T follicular helper cell (primary cell): ENCODE results near the gene PHF2.
A peak's percentile ranks its signal among the peaks of the same experiment; 100 is the strongest.

Source experiments
- DNase-seq: peaks from one replicate; pipeline ENCODE4 v3.0.0-alpha.2; 2020; ENCODE audit warnings: low read depth

PHF2 gene

GRCh38 chr9:93678199-93679019, 102.0 kb downstream of the PHF2 start:
- DNase-seq: no peak

GRCh38 chr9:93679536-93680442, 103.4 kb downstream of the PHF2 start:
- no peak for DNase-seq

GRCh38 chr9:93680443-93681268, 104.3 kb downstream of the PHF2 start:
- DNase-seq: no peak

- DNase-seq: no peak
Measured at GRCh38 chr9:93681269-93682154, 105.1 kb downstream of the PHF2 start.

- DNase-seq: peak; percentile 28
Measured at GRCh38 chr9:93682155-93682968, 106.0 kb downstream of the PHF2 start.

- no peak for DNase-seq
Measured at GRCh38 chr9:93683331-93684134, 107.1 kb downstream of the PHF2 start.

GRCh38 chr9:93684161-93684765, 107.9 kb downstream of the PHF2 start:
- no peak for DNase-seq

GRCh38 chr9:93684806-93685543, 108.6 kb downstream of the PHF2 start:
- no peak for DNase-seq

- DNase-seq: no peak
Measured at GRCh38 chr9:93686127-93686879, 109.9 kb downstream of the PHF2 start.

- DNase-seq: no peak
Measured at GRCh38 chr9:93686880-93687236, 110.5 kb downstream of the PHF2 start.

GRCh38 chr9:93690618-93691017, 114.2 kb downstream of the PHF2 start:
- DNase-seq: no peak

GRCh38 chr9:93693129-93693528, 116.7 kb downstream of the PHF2 start:
- DNase-seq: no peak

GRCh38 chr9:93697352-93698139, 121.2 kb downstream of the PHF2 start:
- no peak for DNase-seq

- DNase-seq: no peak
Measured at GRCh38 chr9:93698140-93698908, 121.9 kb downstream of the PHF2 start.

- no peak for DNase-seq
Measured at GRCh38 chr9:93699650-93700049, 123.3 kb downstream of the PHF2 start.
